Measurements from ENCODE around the gene ZNF2.
A peak's percentile ranks its signal among the peaks of the same experiment; 100 is the strongest.

The ZNF2 gene

DNA sequence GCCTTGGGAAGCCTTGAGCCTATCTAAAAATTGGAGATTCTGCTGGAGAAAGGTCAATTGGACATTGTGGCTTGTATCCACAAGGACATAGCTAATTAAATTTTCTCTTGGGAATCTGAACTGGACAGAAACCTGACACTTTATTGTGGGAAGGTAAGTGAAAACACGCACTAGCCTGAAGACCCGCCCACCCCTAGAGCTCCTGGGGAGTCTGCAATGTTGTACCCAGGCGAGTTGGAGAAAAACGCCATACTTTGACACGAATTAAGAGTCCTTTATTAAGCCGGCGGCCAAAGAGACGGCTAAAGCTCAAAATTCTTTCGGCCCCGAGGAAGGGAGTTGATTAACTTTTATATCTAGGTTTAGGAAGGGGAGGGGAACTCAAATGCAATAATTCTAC lies 40.5 kb downstream of the ZNF2 start:
- no peak for DNase-seq (ENCODE audit: low spot score)

DNA sequence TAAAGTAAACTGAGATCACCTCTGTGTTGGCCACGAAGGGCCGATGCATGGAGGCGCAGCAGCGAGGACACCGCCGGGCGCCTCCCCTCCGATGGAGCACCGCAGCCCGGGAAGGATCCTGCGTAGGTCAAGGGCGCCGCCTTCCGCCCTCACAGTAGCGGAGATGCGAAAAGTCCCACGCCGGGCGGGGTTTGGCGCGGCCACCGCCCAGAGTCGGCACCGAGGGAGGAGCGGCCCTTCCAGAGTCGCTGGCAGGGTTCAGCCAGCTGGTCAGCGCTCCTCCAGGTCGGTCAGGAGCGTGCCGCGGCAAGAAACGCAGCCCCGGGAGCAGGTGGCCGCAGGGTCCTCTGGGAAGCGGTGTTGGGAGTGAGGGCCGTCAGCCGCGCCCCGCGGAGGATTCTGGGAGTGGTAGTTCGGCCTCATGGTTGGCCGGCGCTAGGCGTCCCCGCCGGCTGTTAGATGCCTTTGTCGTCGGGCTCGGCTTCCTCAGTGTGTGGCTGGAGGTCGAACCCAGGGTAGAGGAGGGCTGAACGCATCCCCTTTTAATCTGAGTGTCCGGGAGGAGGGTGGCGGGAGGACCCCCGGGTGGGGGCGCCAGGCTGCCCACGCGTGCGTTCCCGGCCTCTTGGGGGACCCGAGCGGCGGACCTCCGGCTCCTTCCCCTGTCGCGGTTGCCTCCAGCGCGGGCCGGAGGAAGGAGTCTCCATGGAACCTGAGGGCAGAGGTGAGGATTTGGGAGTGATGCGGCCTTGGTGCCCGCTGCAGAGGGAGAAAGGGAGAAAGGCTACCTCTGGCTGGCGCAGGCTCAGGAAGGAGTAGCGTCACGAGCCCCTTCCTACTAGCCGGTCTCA lies 41.7 kb downstream of the ZNF2 start, which contains the start of gene ZNF892:
Gene ZNF892 (plus strand): TSS at position 411 of the 851 bp plus-strand sequence. CDS start 295 bp downstream, at position 706.
- DNase-seq (ENCODE audit: low spot score) = peak; percentile 78

DNA sequence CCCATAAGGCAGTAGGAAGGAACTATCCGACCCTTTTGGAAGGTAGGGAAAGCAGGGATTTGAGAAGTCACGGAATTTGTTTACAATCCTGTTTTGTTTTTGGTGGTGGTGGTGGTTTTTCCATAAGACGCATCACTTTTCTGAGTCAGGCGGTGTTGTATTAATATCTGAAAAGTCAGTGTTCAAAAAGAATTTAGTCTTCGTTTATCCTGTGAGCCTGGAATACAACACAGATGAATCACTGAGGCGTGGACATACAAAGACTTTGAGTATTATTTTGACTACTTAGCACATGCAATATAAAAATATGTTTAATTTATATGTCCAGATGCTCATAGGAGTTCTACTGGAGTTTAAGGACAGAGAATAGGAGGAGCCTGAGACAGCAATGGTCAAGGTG lies 42.5 kb downstream of the ZNF2 start:
- no peak for DNase-seq (ENCODE audit: low spot score)

DNA sequence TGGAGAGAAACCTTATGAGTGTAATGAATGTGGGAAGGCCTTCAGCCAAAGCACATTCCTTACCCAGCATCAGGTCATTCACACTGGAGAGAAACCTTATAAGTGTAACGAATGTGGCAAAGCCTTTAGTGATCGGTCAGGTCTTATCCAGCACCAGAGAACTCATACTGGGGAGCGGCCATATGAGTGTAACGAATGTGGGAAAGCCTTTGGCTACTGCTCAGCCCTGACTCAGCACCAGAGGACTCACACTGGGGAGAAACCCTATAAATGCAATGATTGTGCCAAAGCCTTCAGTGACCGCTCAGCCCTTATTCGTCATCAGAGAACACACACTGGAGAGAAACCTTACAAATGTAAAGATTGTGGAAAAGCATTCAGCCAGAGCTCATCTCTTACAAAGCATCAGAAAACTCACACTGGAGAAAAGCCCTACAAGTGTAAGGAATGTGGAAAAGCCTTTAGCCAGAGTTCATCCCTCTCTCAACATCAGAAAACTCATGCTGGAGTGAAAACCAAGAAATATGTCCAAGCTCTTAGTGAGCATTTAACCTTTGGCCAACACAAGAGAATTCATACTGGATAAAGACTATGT lies 49.5 kb downstream of the ZNF2 start:
- no peak for DNase-seq (ENCODE audit: low spot score)

DNA sequence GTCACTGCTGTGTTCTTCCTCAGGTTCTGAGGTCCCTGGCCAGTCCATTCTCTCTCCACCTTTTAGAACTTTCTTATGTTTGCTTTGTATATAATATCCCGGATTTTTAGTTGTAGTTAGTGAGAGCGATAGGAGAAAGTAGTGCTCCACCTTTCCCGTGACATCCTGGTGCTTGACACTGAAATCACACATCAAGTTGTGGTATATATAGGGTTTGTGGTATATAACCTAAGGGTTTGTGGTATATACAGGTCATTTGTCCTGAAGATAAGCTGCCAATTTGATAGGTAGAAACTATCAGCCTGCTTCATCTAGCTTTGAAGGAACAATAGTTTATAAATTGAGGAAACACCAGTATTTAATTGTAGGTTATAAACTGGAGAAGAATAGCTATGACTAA lies 54.8 kb downstream of the ZNF2 start:
- DNase-seq (ENCODE audit: low spot score) = no peak

DNA sequence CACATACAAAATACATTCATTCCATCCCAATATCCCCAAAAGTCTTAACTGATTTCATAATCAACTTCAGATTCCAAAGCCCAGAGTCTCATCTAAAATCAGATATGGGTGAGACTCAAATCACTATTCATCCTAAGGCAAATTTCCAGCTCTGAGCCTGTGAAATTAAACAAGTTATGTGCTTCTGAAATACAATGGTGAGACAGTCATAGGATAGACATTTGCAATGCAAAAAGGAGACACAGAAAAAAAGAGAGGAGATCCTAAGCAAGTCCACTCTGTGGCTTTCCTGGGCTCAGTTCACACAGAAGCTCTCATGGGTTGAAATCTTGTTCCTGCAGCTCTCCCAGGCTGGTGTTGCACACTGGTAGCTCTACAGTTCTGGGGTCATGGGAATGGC lies 60.0 kb downstream of the ZNF2 start:
- DNase-seq (ENCODE audit: low spot score) = no peak

DNA sequence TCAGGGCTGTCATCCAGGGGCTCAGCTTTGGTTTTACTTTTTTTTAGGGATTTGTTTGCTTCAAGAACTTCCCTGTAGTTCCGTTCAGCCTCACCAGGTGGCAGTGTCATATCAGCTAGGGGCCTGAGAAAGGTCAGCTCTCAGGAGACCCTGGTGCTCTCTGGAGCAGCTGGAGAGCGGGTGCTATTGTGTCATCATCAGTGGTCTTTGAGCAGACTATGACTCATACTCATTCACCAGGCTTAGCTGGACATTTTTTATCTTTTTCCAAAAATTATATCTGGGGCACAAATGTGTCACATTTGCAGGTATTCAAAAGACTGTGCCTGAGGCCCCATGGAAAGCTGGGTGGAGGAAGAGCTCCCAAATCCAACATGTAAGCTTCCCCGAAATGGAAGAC lies 66.1 kb downstream of the ZNF2 start:
- peak; percentile 62 for DNase-seq (ENCODE audit: low spot score)

DNA sequence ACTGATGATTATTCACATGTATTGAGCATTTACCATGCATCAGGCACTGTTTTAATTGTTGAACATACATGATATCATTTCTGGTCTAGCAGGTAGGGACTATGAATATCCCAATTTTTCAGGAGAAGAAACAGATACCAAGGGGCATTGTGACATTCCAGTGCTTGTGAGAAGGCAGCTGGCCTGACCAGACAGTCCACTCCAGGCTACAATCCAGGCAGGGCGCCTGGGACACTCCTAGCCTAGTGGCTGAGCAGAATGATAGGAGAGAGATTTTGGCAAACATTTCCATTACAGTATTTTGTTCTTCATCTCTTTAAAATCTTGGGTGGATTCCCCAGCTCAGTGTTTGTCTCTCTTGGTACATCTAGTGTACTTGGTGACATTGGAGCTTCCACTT lies 66.6 kb downstream of the ZNF2 start:
- DNase-seq (ENCODE audit: low spot score) = no peak
